Neural crest cell (in vitro differentiated cells): ENCODE results near the gene GBE1. TPM values are rescaled to one million over a fixed set of nuclear protein-coding genes. Genes with fewer than 3 reads are reported as not detected.
A peak's percentile ranks its signal among the peaks of the same experiment; 100 is the strongest.

ENCODE experiments used
- DNase-seq: peaks from one replicate; pipeline ENCODE4 v3.0.0; 2021; ENCODE audit warnings: low read depth, mixed read lengths, low spot score
- H3K27ac Mint-ChIP-seq: one replicate; pipeline ENCODE4 v1.8.0; 2021; ENCODE audit warnings: mild to moderate bottlenecking, mixed read lengths; ENCODE audit not compliant: unreplicated experiment
- H3K27me3 Mint-ChIP-seq: 2 replicates; pipeline ENCODE4 v1.8.0; 2021; ENCODE audit warnings: low read depth, mild to moderate bottlenecking, mixed read lengths
- H3K36me3 Mint-ChIP-seq: 2 replicates; pipeline ENCODE4 v1.8.0; 2021; ENCODE audit warnings: low read depth, mild to moderate bottlenecking, mixed read lengths
- H3K4me1 Mint-ChIP-seq: 2 replicates; pipeline ENCODE4 v1.8.0; 2021; ENCODE audit warnings: mixed read lengths
- H3K4me3 Mint-ChIP-seq: one replicate; pipeline ENCODE4 v1.8.0; 2021; ENCODE audit warnings: mild to moderate bottlenecking, mixed read lengths
- H3K9me3 Mint-ChIP-seq: 2 replicates; pipeline ENCODE4 v1.8.0; 2021; ENCODE audit warnings: mixed read lengths
- CTCF ChIP-seq: fragments of 200-600 bp; sonication (generic); conservative IDR thresholded peaks from 2 replicates; pipeline ENCODE4 v1.5.0; 2021; ENCODE audit warnings: antibody characterized with exemption, mild to moderate bottlenecking
- total RNA-seq: library from RNA; stranded (reverse); gene quantifications from 2 replicates; pipeline ENCODE4 v1.2.1, GENCODE V29; 2021

GBE1 gene
- total RNA-seq, 1 donor from 2014 or later = 16.8 TPM

GRCh38 chr3:81716870-81717509 is 44.5 kb downstream of the GBE1 start:
- Mint-ChIP-seq H3K4me1 (no peaks in the 10 kb centered on the region), H3K36me3 (no peaks in the 10 kb centered on the region), H3K27me3 (no peaks in the 10 kb centered on the region), H3K4me3 (no peak overlapping the region), H3K27ac (peak overlapping the region; percentile 8), H3K9me3 (no peaks in the 10 kb centered on the region)
- TF ChIP-seq CTCF = no peak
- DNase-seq = no peak

- Mint-ChIP-seq H3K36me3 (no peaks in the 10 kb centered on the region), H3K4me1 (peaks cover 3% of the 10 kb centered on the region), H3K9me3 (peaks cover 2% of the 10 kb centered on the region), H3K27me3 (no peaks in the 10 kb centered on the region), H3K27ac (peak overlapping the region; percentile 50), H3K4me3 (no peak overlapping the region)
- DNase-seq = no peak
- TF ChIP-seq CTCF = no peak
These were observed 48.4 kb downstream of the GBE1 start for GRCh38 chr3:81713031-81713430.

GRCh38 chr3:81709606-81710005 is 51.8 kb downstream of the GBE1 start:
- Mint-ChIP-seq H3K4me1 (peaks cover 3% of the 10 kb centered on the region), H3K9me3 (peaks cover 2% of the 10 kb centered on the region), H3K27me3 (no peaks in the 10 kb centered on the region), H3K4me3 (no peak overlapping the region), H3K36me3 (no peaks in the 10 kb centered on the region), H3K27ac (no peak overlapping the region)
- no peak for TF ChIP-seq CTCF
- DNase-seq = no peak

- H3K4me3 Mint-ChIP-seq = no peak overlapping the region
- no peak for TF ChIP-seq CTCF
- H3K27ac Mint-ChIP-seq = no peak overlapping the region
- H3K27me3 Mint-ChIP-seq = no peaks in the 10 kb centered on the region
- no peak for DNase-seq
- peaks cover 3% of the 10 kb centered on the region for H3K4me1 Mint-ChIP-seq
- no peaks in the 10 kb centered on the region for H3K36me3 Mint-ChIP-seq
- H3K9me3 Mint-ChIP-seq = peaks cover 2% of the 10 kb centered on the region
These were observed 53.4 kb downstream of the GBE1 start for GRCh38 chr3:81707996-81708395.

GRCh38 chr3:81702126-81702525 is 59.3 kb downstream of the GBE1 start:
- Mint-ChIP-seq H3K4me1 (no peaks in the 10 kb centered on the region), H3K27me3 (no peaks in the 10 kb centered on the region), H3K9me3 (no peaks in the 10 kb centered on the region), H3K4me3 (no peak overlapping the region), H3K27ac (no peak overlapping the region), H3K36me3 (no peaks in the 10 kb centered on the region)
- TF ChIP-seq CTCF = no peak
- no peak for DNase-seq
